HG03378 (cell line): ENCODE data around the gene TTC24.
"Not testable (repeated sequence)": the region's sequence is repeated elsewhere in the genome, so short reads cannot be mapped to it uniquely, and the experiment has no call there.

ENCODE experiments used
- ATAC-seq: cut with Tn5 transposase; IDR thresholded peaks from one replicate; pipeline ENCODE4 v1.9.1; 2021; ENCODE audit warnings: mild to moderate bottlenecking, moderate library complexity; ENCODE audit not compliant: unreplicated experiment

TTC24 gene

GRCh38 chr1:156579472-156579871, at the start of gene TTC24:
Gene TTC24 (plus strand): TSS chr1:156579723. CDS start chr1:156581365, 1,642 bp downstream.
- no peak for ATAC-seq

- ATAC-seq: no peak
These were observed 49.5 kb upstream of the TTC24 start for GRCh38 chr1:156530006-156530405.

GRCh38 chr1:156532374-156532773, 47.1 kb upstream of the TTC24 start:
- no peak for ATAC-seq

GRCh38 chr1:156533568-156534220, 45.8 kb upstream of the TTC24 start:
- no peak for ATAC-seq

GRCh38 chr1:156534424-156535060, 45.0 kb upstream of the TTC24 start:
- ATAC-seq: no peak

GRCh38 chr1:156537027-156537426, 42.5 kb upstream of the TTC24 start:
- ATAC-seq: no peak

GRCh38 chr1:156538711-156539440, 40.6 kb upstream of the TTC24 start:
- ATAC-seq: no peak

GRCh38 chr1:156539818-156540355, 39.6 kb upstream of the TTC24 start:
- ATAC-seq: no peak

- no peak for ATAC-seq
These were observed 38.6 kb upstream of the TTC24 start for GRCh38 chr1:156540955-156541354.

- no peak for ATAC-seq
These were observed 36.5 kb upstream of the TTC24 start for GRCh38 chr1:156543066-156543465.

- no peak for ATAC-seq
These were observed 34.9 kb upstream of the TTC24 start for GRCh38 chr1:156544592-156545102.

GRCh38 chr1:156546267-156546666, 33.3 kb upstream of the TTC24 start:
- ATAC-seq: no peak

GRCh38 chr1:156547434-156547833, 32.1 kb upstream of the TTC24 start:
- no peak for ATAC-seq

- no peak for ATAC-seq
These were observed 31.5 kb upstream of the TTC24 start for GRCh38 chr1:156547982-156548381.

GRCh38 chr1:156549390-156549789, 30.1 kb upstream of the TTC24 start:
- ATAC-seq: no peak

- ATAC-seq: no peak
These were observed 29.7 kb upstream of the TTC24 start for GRCh38 chr1:156549831-156550230.

GRCh38 chr1:156550346-156550745, 29.2 kb upstream of the TTC24 start:
- no peak for ATAC-seq

- ATAC-seq: no peak
These were observed 28.4 kb upstream of the TTC24 start for GRCh38 chr1:156551066-156551643.

- ATAC-seq: no peak
These were observed 27.7 kb upstream of the TTC24 start for GRCh38 chr1:156551869-156552268.

- ATAC-seq: no peak
These were observed 27.0 kb upstream of the TTC24 start for GRCh38 chr1:156552518-156552917.

GRCh38 chr1:156552937-156553336, 26.6 kb upstream of the TTC24 start:
- ATAC-seq: not testable (repeated sequence)
